AG04450 (cell line): Measurements from ENCODE around the gene SP4. TPM values are rescaled to one million over a fixed set of nuclear protein-coding genes. Genes with fewer than 3 reads are reported as not detected.

Source experiments
- CTCF ChIA-PET: fragments of 300-600, 350-600 bp; formaldehyde crosslinking; extraction: SDS; loops from one replicate; lab custom pipeline; 2022; ENCODE audit warnings: antibody characterized with exemption, inconsistent platforms; lab: Charles Lee
- POLR2A ChIA-PET: fragments of 350-600 bp; formaldehyde crosslinking; extraction: SDS; loops from one replicate; lab custom pipeline; 2021; ENCODE audit warnings: antibody characterized with exemption, inconsistent platforms; lab: Yijun Ruan, JAX
- DNase-seq: peaks from one replicate; pipeline ENCODE4 v3.0.0-alpha.2; 2011; ENCODE audit warnings: low read depth, low spot score
- H3K27ac ChIP-seq: one replicate; pipeline ENCODE4 v1.5.1; 2012; ENCODE audit warnings: low read depth, low read length, control low read depth
- H3K27me3 ChIP-seq: one replicate; pipeline ENCODE4 v1.6.0; 2012; ENCODE audit warnings: low read length; ENCODE audit not compliant: control insufficient read depth, insufficient read depth
- H3K4me3 ChIP-seq: 2 replicates; pipeline ENCODE4 v1.5.1; 2011; ENCODE audit warnings: mild to moderate bottlenecking, low read depth, low read length, control low read depth
- H3K9me3 ChIP-seq: 2 replicates; pipeline ENCODE4 v1.5.1; 2012; ENCODE audit warnings: low read length; ENCODE audit not compliant: control insufficient read depth, insufficient read depth
- polyA plus RNA-seq: library from polyadenylated mRNA; depleted of rRNA; stranded (reverse); fragments of >200 nt; gene quantifications from 2 replicates; pipeline ENCODE4 v1.2.3, GENCODE V29; 2011
- TF ChIP-seq, protein P1 (sequence below): IDR thresholded peaks from 2 replicates; pipeline ENCODE4 v1.5.1; 2011; ENCODE audit warnings: low read depth, low read length, control low read depth, inconsistent platforms

The SP4 gene
- polyA plus RNA-seq, 1 experiment: 2.3 TPM

DNA sequence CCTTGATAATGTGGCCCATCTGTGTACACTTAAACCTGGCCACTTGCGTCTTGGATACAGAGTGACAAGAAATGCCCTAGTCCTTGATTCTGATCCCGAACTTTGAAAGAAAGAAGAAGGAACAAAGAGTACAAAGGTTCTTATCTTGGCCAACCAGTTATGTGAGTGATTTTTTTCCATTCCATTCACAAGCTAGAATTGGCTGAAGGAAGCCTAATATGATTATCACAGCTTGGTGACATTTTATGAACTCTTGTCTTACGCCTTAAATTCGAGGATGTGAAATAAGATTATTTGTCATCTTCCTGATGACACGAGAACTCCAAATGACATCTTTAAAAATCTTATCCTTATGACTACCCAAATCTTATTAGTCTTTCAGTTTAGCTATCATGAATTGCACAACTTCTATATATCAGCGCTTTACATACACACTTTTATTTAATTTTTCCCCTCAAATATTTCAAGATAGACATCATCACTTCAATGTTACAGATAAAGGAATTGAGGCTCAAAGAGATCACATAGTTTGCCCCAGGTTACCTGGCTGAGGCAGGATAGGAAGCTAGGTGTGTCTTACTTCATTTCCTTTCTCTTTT lies 13.0 kb upstream of the SP4 start:
- no peak overlapping the region for H3K4me3 ChIP-seq
- no peaks in the 10 kb centered on the region for H3K27me3 ChIP-seq
- TF ChIP-seq, protein P1, sequence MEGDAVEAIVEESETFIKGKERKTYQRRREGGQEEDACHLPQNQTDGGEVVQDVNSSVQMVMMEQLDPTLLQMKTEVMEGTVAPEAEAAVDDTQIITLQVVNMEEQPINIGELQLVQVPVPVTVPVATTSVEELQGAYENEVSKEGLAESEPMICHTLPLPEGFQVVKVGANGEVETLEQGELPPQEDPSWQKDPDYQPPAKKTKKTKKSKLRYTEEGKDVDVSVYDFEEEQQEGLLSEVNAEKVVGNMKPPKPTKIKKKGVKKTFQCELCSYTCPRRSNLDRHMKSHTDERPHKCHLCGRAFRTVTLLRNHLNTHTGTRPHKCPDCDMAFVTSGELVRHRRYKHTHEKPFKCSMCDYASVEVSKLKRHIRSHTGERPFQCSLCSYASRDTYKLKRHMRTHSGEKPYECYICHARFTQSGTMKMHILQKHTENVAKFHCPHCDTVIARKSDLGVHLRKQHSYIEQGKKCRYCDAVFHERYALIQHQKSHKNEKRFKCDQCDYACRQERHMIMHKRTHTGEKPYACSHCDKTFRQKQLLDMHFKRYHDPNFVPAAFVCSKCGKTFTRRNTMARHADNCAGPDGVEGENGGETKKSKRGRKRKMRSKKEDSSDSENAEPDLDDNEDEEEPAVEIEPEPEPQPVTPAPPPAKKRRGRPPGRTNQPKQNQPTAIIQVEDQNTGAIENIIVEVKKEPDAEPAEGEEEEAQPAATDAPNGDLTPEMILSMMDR: no peak
- no peaks in the 10 kb centered on the region for H3K9me3 ChIP-seq
- H3K27ac ChIP-seq: no peak overlapping the region
- no peak for DNase-seq
- CTCF ChIA-PET: no interaction called here
- POLR2A ChIA-PET: no interaction called here

DNA sequence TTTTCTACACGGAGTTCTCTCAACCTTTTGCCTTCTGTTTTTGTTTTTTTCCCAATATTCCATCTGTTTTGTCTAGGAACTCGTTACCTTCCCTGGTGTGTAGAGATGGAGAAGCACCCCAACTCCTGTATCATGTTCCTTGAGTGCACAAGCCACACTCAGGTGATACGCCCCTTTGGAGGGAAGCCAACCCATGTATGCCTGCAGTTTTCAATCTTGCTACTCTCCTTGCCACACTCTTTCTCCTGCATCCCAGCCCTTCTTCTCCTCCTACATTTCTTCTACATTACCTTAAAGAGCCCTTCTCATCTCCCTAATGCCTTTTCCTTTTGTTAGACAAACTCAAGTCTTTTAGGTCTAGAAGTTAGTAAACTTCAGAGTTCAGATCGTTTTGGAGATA lies 10.2 kb upstream of the SP4 start:
- TF ChIP-seq, protein P1: no peak
- ChIA-PET CTCF (no interaction called here), POLR2A (no interaction called here)
- Histone ChIP-seq H3K27me3 (no peaks in the 10 kb centered on the region), H3K27ac (no peak overlapping the region), H3K9me3 (no peaks in the 10 kb centered on the region), H3K4me3 (no peak overlapping the region)
- no peak for DNase-seq

DNA sequence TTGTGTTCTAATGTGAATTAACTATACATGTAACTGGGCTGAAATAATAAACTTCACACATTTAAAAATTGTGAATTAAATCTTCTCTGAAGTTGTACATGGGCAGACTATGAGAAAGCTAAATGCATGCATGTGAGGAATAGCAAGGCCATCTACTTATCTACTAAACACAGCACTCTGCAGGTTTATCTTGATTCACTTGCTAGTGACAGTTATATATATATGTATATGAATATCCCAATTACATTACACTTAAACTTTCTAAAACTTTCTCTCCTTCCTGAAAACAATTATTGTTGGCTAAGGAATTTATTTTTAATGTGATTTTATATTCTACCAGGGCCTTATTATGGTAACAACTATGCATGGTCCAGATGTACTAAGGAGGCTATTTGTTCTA lies 5.1 kb upstream of the SP4 start:
- no peaks in the 10 kb centered on the region for H3K9me3 ChIP-seq
- no peaks in the 10 kb centered on the region for H3K27me3 ChIP-seq
- ChIA-PET POLR2A (no interaction called here), CTCF (no interaction called here)
- no peak overlapping the region for H3K27ac ChIP-seq
- TF ChIP-seq, protein P1: no peak
- DNase-seq: no peak
- no peak overlapping the region for H3K4me3 ChIP-seq

DNA sequence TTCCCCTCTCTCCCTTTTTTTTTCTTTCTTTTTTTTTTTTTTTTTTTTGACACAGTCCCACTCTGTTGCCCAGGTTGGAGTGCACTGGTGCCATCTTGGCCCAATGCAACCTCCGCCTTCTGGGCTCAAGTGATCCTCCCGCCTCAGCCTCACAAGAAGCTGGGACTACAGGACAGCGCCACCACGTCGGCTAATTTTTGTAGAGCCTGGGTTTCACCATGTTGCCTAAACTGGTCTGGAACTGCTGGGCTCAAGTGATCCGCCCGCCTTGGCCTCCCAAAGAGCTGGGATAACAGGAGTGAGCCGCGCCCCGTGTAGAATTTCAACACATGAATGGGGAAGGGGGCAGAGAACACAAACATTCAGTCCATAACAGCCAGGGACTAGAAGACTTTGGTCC lies 2.6 kb upstream of the SP4 start:
- Histone ChIP-seq H3K9me3 (no peaks in the 10 kb centered on the region), H3K27ac (no peak overlapping the region), H3K27me3 (no peaks in the 10 kb centered on the region), H3K4me3 (no peak overlapping the region)
- CTCF ChIA-PET: no interaction called here
- DNase-seq: no peak
- POLR2A ChIA-PET: no interaction called here
- TF ChIP-seq, protein P1: no peak

DNA sequence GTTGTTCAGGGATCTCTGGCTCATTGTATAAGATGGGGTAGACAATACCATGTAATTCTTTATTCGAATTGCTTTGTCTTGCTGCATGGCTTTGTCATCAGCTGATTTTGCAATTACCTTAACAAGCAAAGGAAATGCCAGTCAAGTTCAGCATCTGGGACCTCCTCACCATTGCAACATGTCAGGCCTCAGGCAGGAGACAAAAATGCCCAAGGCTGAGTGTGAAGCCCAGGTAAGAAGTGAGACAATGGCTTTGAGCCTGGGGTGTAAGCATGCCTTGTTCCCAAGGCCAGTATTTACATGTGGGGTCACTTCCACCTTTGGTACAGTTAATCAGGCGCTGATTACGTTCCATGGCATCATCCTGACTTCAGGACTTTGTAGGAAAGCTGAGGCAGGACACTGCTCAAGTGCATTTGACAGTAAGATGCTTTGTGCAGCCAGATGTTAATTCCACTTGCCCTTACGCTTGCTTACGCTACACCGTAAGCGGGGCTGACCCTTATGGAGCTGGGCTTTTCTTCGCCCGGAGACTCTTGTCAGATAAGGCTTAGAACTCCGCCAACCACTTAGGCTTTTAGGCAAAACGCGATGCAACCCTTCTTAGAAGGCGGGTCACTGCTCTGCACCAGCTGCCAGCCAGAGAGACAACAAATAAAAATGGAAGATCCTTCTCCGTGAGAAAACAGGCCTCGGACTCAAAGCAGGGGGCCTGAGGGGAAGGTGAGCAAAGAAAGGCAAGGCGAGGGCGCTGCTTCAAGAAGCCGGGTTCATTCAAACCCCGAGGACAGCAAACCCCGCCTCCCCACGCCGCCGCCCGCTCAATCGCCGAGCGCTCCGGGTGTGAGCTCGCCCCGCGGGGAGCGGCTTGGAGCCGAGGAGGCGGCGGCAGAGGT lies 1.3 kb upstream of the SP4 start:
- no peak for DNase-seq
- POLR2A ChIA-PET: interaction anchor here (0.6 to 1.5 kb wide), 3 partner anchors 519 to 1717 kb away, joined by 4 to 7 read pairs (median 6); partner anchors contain the start of gene CDCA7L
- H3K4me3 ChIP-seq: peak overlapping the region; percentile 67
- H3K27ac ChIP-seq: peak overlapping the region; percentile 25
- no peaks in the 10 kb centered on the region for H3K27me3 ChIP-seq
- H3K9me3 ChIP-seq: no peaks in the 10 kb centered on the region
- TF ChIP-seq, protein P1: no peak
- CTCF ChIA-PET: interaction anchor here (0.8 to 1.4 kb wide), 2 partner anchors 14 to 23 kb away, joined by 4 read pairs; no protein-coding TSS in a partner anchor
